Activated CD8-positive, alpha-beta T cell treated with anti-CD3 and anti-CD28 coated beads, Interleukin-2, amount 10 ng/mL, durations not matched to agents 7 days and 5 days (primary cell): ENCODE data around the gene SNX17. TPM values are rescaled to one million over a fixed set of nuclear protein-coding genes. Genes with fewer than 3 reads are reported as not detected.

Experiments used
- total RNA-seq, 2 experiments: library from RNA; stranded (reverse); gene quantifications; one replicate each; pipeline ENCODE4 v1.2.3, GENCODE V29; 2021

Gene SNX17
- total RNA-seq, 2 experiments from 2014 or later, result 119 to 120 TPM

Other genes starting within 250 kb of the SNX17 start
- under 1 TPM; 0.23 to 0.45 TPM for gene ABHD1, start 246.8 kb upstream of the SNX17 start, total RNA-seq
- 10 to 100 TPM; 66.5 to 72.1 TPM for gene PREB, start 236.0 kb upstream of the SNX17 start, total RNA-seq
- gene PRR30, start 231.2 kb upstream of the SNX17 start, total RNA-seq, result not detected
- gene TCF23, start 221.6 kb upstream of the SNX17 start, total RNA-seq, result not detected
- gene ATRAID, start 158.6 kb upstream of the SNX17 start, total RNA-seq, result 10 to 100 TPM; 60.2 to 64.7 TPM
- gene SLC5A6, start 158.3 kb upstream of the SNX17 start, total RNA-seq, result 10 to 100 TPM; 41.5 to 47.4 TPM
- gene CAD, start 153.2 kb upstream of the SNX17 start, total RNA-seq, result 10 to 100 TPM; 83.7 to 85.1 TPM
- gene SLC30A3, start 107.6 kb upstream of the SNX17 start, total RNA-seq, result not detected
- gene DNAJC5G, start 95.2 kb upstream of the SNX17 start, total RNA-seq, result not detected
- gene TRIM54, start 88.2 kb upstream of the SNX17 start, total RNA-seq, result under 1 TPM; 0.26 to 0.31 TPM
- 1 to 10 TPM; 2.2 to 2.6 TPM for gene UCN, start 62.2 kb upstream of the SNX17 start, total RNA-seq
- gene MPV17, start 47.5 kb upstream of the SNX17 start, total RNA-seq, result 10 to 100 TPM; 78.0 to 80.5 TPM
- 10 to 100 TPM; 60.9 to 62.6 TPM for gene GTF3C2, start 13.9 kb upstream of the SNX17 start, total RNA-seq
- gene EIF2B4, start 278 bp upstream of the SNX17 start, total RNA-seq, result 10 to 100 TPM; 34.5 to 37.0 TPM
- 10 to 100 TPM; 11.8 to 13.3 TPM for gene ZNF513, start 10.1 kb downstream of the SNX17 start, total RNA-seq
- gene PPM1G, start 39.0 kb downstream of the SNX17 start, total RNA-seq, result 100 to 1,000 TPM; 130 to 136 TPM
- gene NRBP1, start 58.0 kb downstream of the SNX17 start, total RNA-seq, result 10 to 100 TPM; 91.2 to 91.3 TPM
- 1 to 10 TPM; 5.6 to 6.6 TPM for gene KRTCAP3, start 71.8 kb downstream of the SNX17 start, total RNA-seq
- 10 to 100 TPM; 10.0 to 11.2 TPM for gene IFT172, start 119.1 kb downstream of the SNX17 start, total RNA-seq
- not detected for gene FNDC4, start 124.6 kb downstream of the SNX17 start, total RNA-seq
- gene GCKR, start 126.2 kb downstream of the SNX17 start, total RNA-seq, result not detected
- 10 to 100 TPM; 37.0 to 39.0 TPM for gene ZNF512, start 212.4 kb downstream of the SNX17 start, total RNA-seq